Measurements from ENCODE around the gene SLC66A1. TPM values are rescaled to one million over a fixed set of nuclear protein-coding genes. Genes with fewer than 3 reads are reported as not detected.
A peak's percentile ranks its signal among the peaks of the same experiment; 100 is the strongest.

SLC66A1 gene
- total and polyA plus RNA-seq, 3 experiments from 2014 or later, result 5.7 to 10.4 (median 8.6) TPM

GRCh38 chr1:19329188-19329587, 17.1 kb downstream of the SLC66A1 start:
- Mint-ChIP-seq H3K27ac (no peak overlapping the region), H3K27me3 (peaks cover 0 to 3% of the 10 kb centered on the region in 2 donors), H3K4me3 (no peak overlapping the region), H3K9me3 (no peaks in the 10 kb centered on the region), H3K36me3 (peaks cover 0 to 16% (median 4%) of the 10 kb centered on the region in 3 donors), H3K4me1 (peaks cover 0 to 1% (median 0%) of the 10 kb centered on the region in 3 donors)
- no peaks in the 10 kb centered on the region for H3K27me3 ChIP-seq (ENCODE audit: insufficient read depth, low read length, poor library complexity, severe bottlenecking)
- CTCF ChIA-PET, result interaction anchor here (1.3 kb wide), 1 partner anchor 13 kb away, joined by 4 read pairs; no protein-coding TSS in a partner anchor
- no peaks in the 10 kb centered on the region for H3K36me3 ChIP-seq (ENCODE audit: insufficient read depth, low read length)
- H3K4me1 ChIP-seq (ENCODE audit: insufficient read depth, low read length), result no peaks in the 10 kb centered on the region
- POLR2A ChIA-PET, result no interaction called here
- no peak overlapping the region for H3K4me3 ChIP-seq (ENCODE audit: low read length)
- no peak overlapping the region for H3K27ac ChIP-seq (ENCODE audit: low read depth, low read length)
- DNase-seq, result no peak
- H3K9me3 ChIP-seq (ENCODE audit: low read length), result no peaks in the 10 kb centered on the region

- no peaks in the 10 kb centered on the region for H3K36me3 ChIP-seq (ENCODE audit: insufficient read depth, low read length)
- Mint-ChIP-seq H3K27ac (peak overlapping the region in 2 of 8 donors; percentile 70 to 85), H3K4me3 (no peak overlapping the region), H3K4me1 (peaks cover 0 to 1% (median 0%) of the 10 kb centered on the region in 3 donors), H3K36me3 (peaks cover 0 to 16% (median 4%) of the 10 kb centered on the region in 3 donors), H3K9me3 (no peaks in the 10 kb centered on the region), H3K27me3 (peaks cover 0 to 3% of the 10 kb centered on the region in 2 donors)
- H3K9me3 ChIP-seq (ENCODE audit: low read length), result no peaks in the 10 kb centered on the region
- ChIA-PET POLR2A (no interaction called here), CTCF (interaction anchor here (0.9 to 1.3 kb wide), 2 partner anchors 12 to 15 kb away, joined by 3 to 4 read pairs; no protein-coding TSS in a partner anchor)
- H3K27ac ChIP-seq (ENCODE audit: low read depth, low read length), result no peak overlapping the region
- no peak for DNase-seq
- H3K27me3 ChIP-seq (ENCODE audit: insufficient read depth, low read length, poor library complexity, severe bottlenecking), result no peaks in the 10 kb centered on the region
- H3K4me1 ChIP-seq (ENCODE audit: insufficient read depth, low read length), result no peaks in the 10 kb centered on the region
- H3K4me3 ChIP-seq (ENCODE audit: low read length), result no peak overlapping the region
Measured at GRCh38 chr1:19329611-19330010, 17.5 kb downstream of the SLC66A1 start.

- Mint-ChIP-seq H3K9me3 (no peaks in the 10 kb centered on the region), H3K27me3 (peaks cover 0 to 3% of the 10 kb centered on the region in 2 donors), H3K27ac (peak overlapping the region in 1 of 8 donors; percentile 63), H3K4me3 (no peak overlapping the region), H3K36me3 (peaks cover 0 to 10% (median 4%) of the 10 kb centered on the region in 3 donors), H3K4me1 (peaks cover 0 to 1% (median 0%) of the 10 kb centered on the region in 3 donors)
- Histone ChIP-seq H3K27ac (ENCODE audit: low read depth, low read length) (no peak overlapping the region), H3K9me3 (ENCODE audit: low read length) (no peaks in the 10 kb centered on the region), H3K4me3 (ENCODE audit: low read length) (no peak overlapping the region), H3K4me1 (ENCODE audit: insufficient read depth, low read length) (no peaks in the 10 kb centered on the region), H3K36me3 (ENCODE audit: insufficient read depth, low read length) (no peaks in the 10 kb centered on the region), H3K27me3 (ENCODE audit: insufficient read depth, low read length, poor library complexity, severe bottlenecking) (no peaks in the 10 kb centered on the region)
- CTCF ChIA-PET, result interaction anchor here (0.9 kb wide), 1 partner anchor 14 kb away, joined by 3 read pairs; no protein-coding TSS in a partner anchor
- POLR2A ChIA-PET, result no interaction called here
- no peak for DNase-seq
Measured at GRCh38 chr1:19330449-19331135, 18.5 kb downstream of the SLC66A1 start.

GRCh38 chr1:19331262-19331878, 19.2 kb downstream of the SLC66A1 start:
- no peak overlapping the region for H3K4me3 Mint-ChIP-seq
- H3K36me3 ChIP-seq (ENCODE audit: insufficient read depth, low read length), result no peaks in the 10 kb centered on the region
- H3K9me3 Mint-ChIP-seq, result no peaks in the 10 kb centered on the region
- H3K27ac Mint-ChIP-seq, result no peak overlapping the region
- H3K4me1 Mint-ChIP-seq, result peaks cover 0 to 1% (median 0%) of the 10 kb centered on the region in 3 donors
- no peak overlapping the region for H3K27ac ChIP-seq (ENCODE audit: low read depth, low read length)
- no peaks in the 10 kb centered on the region for H3K9me3 ChIP-seq (ENCODE audit: low read length)
- H3K27me3 Mint-ChIP-seq, result peaks cover 0 to 3% of the 10 kb centered on the region in 2 donors
- peaks cover 0 to 10% (median 4%) of the 10 kb centered on the region in 3 donors for H3K36me3 Mint-ChIP-seq
- no peak for DNase-seq
- no peaks in the 10 kb centered on the region for H3K4me1 ChIP-seq (ENCODE audit: insufficient read depth, low read length)
- H3K4me3 ChIP-seq (ENCODE audit: low read length), result no peak overlapping the region
- ChIA-PET CTCF (no interaction called here), POLR2A (no interaction called here)
- H3K27me3 ChIP-seq (ENCODE audit: insufficient read depth, low read length, poor library complexity, severe bottlenecking), result no peaks in the 10 kb centered on the region

- Mint-ChIP-seq H3K36me3 (peaks cover 0 to 10% (median 2%) of the 10 kb centered on the region in 3 donors), H3K4me1 (peaks cover 0 to 1% (median 0%) of the 10 kb centered on the region in 3 donors), H3K27me3 (no peaks in the 10 kb centered on the region), H3K4me3 (no peak overlapping the region), H3K27ac (peak overlapping the region in 2 of 8 donors; percentile 21 to 56), H3K9me3 (no peaks in the 10 kb centered on the region)
- ChIA-PET POLR2A (no interaction called here), CTCF (no interaction called here)
- no peak overlapping the region for H3K4me3 ChIP-seq (ENCODE audit: low read length)
- no peak for DNase-seq
- no peaks in the 10 kb centered on the region for H3K4me1 ChIP-seq (ENCODE audit: insufficient read depth, low read length)
- no peaks in the 10 kb centered on the region for H3K36me3 ChIP-seq (ENCODE audit: insufficient read depth, low read length)
- H3K27me3 ChIP-seq (ENCODE audit: insufficient read depth, low read length, poor library complexity, severe bottlenecking), result no peaks in the 10 kb centered on the region
- no peaks in the 10 kb centered on the region for H3K9me3 ChIP-seq (ENCODE audit: low read length)
- no peak overlapping the region for H3K27ac ChIP-seq (ENCODE audit: low read depth, low read length)
Measured at GRCh38 chr1:19332832-19333231, 20.7 kb downstream of the SLC66A1 start.

GRCh38 chr1:19333587-19334354, 21.6 kb downstream of the SLC66A1 start:
- ChIA-PET CTCF (no interaction called here), POLR2A (no interaction called here)
- peak overlapping the region in 2 of 8 donors; percentile 56 to 81 for H3K27ac Mint-ChIP-seq
- H3K9me3 Mint-ChIP-seq, result no peaks in the 10 kb centered on the region
- DNase-seq, result no peak
- peaks cover 0 to 1% (median 0%) of the 10 kb centered on the region in 3 donors for H3K4me1 Mint-ChIP-seq
- Histone ChIP-seq H3K9me3 (ENCODE audit: low read length) (no peaks in the 10 kb centered on the region), H3K4me1 (ENCODE audit: insufficient read depth, low read length) (no peaks in the 10 kb centered on the region), H3K4me3 (ENCODE audit: low read length) (no peak overlapping the region), H3K36me3 (ENCODE audit: insufficient read depth, low read length) (no peaks in the 10 kb centered on the region), H3K27me3 (ENCODE audit: insufficient read depth, low read length, poor library complexity, severe bottlenecking) (no peaks in the 10 kb centered on the region), H3K27ac (ENCODE audit: low read depth, low read length) (no peak overlapping the region)
- H3K4me3 Mint-ChIP-seq, result no peak overlapping the region
- peaks cover 0 to 15% (median 2%) of the 10 kb centered on the region in 3 donors for H3K36me3 Mint-ChIP-seq
- no peaks in the 10 kb centered on the region for H3K27me3 Mint-ChIP-seq

GRCh38 chr1:19336543-19336942, 24.4 kb downstream of the SLC66A1 start:
- Histone ChIP-seq H3K4me3 (ENCODE audit: low read length) (no peak overlapping the region), H3K36me3 (ENCODE audit: insufficient read depth, low read length) (peaks cover 22% of the 10 kb centered on the region), H3K27me3 (ENCODE audit: insufficient read depth, low read length, poor library complexity, severe bottlenecking) (no peaks in the 10 kb centered on the region), H3K4me1 (ENCODE audit: insufficient read depth, low read length) (no peaks in the 10 kb centered on the region), H3K9me3 (ENCODE audit: low read length) (no peaks in the 10 kb centered on the region), H3K27ac (ENCODE audit: low read depth, low read length) (no peak overlapping the region)
- H3K27me3 Mint-ChIP-seq, result no peaks in the 10 kb centered on the region
- H3K4me3 Mint-ChIP-seq, result no peak overlapping the region
- no peaks in the 10 kb centered on the region for H3K9me3 Mint-ChIP-seq
- ChIA-PET POLR2A (no interaction called here), CTCF (no interaction called here)
- peaks cover 0 to 41% (median 6%) of the 10 kb centered on the region in 3 donors for H3K36me3 Mint-ChIP-seq
- DNase-seq, result no peak
- H3K4me1 Mint-ChIP-seq, result peaks cover 0 to 5% (median 3%) of the 10 kb centered on the region in 3 donors
- H3K27ac Mint-ChIP-seq, result peak overlapping the region in 4 of 8 donors; percentile 16 to 77 (median 34)

Measured in CD8-positive, alpha-beta memory T cell (primary cell).